ENCODE data around the gene UMODL1.

The UMODL1 gene

GRCh38 chr21:42022906-42023305 is 48.2 kb upstream of the UMODL1 start:
- Histone ChIP-seq H3K4me3 (replicated peaks; ENCODE audit: insufficient read depth, low read length) (no peak overlapping the region), H3K27me3 (ENCODE audit: insufficient read depth, poor library complexity, severe bottlenecking) (no peaks in the 10 kb centered on the region), H3K27ac (replicated peaks) (no peak overlapping the region)
- no peak for TF ChIP-seq CTCF (IDR thresholded peaks at IDR 0.05; ENCODE audit: insufficient read depth, low read length)
- TF ChIP-seq GABPA (IDR thresholded peaks at IDR 0.05; ENCODE audit: low read depth): no peak
- DNase-seq (ENCODE audit: low read depth in 1 of 2, low spot score in 1 of 2): no peak

- TF ChIP-seq GABPA (IDR thresholded peaks at IDR 0.05; ENCODE audit: low read depth) (no peak), REST (IDR thresholded peaks at IDR 0.05; ENCODE audit: insufficient replicate concordance, low read depth) (no peak), SPI1 (IDR thresholded peaks at IDR 0.05; ENCODE audit: borderline replicate concordance, low read depth) (no peak), CTCF (IDR thresholded peaks at IDR 0.05; ENCODE audit: insufficient read depth, low read length) (no peak), POLR2AphosphoS5 (IDR thresholded peaks at IDR 0.05; ENCODE audit: low read depth) (no peak)
- Histone ChIP-seq H3K4me3 (replicated peaks; ENCODE audit: insufficient read depth, low read length) (no peak overlapping the region), H3K27ac (replicated peaks) (no peak overlapping the region), H3K27me3 (ENCODE audit: insufficient read depth, poor library complexity, severe bottlenecking) (no peaks in the 10 kb centered on the region)
- DNase-seq (ENCODE audit: low read depth in 1 of 2, low spot score in 1 of 2): no peak
Measured at GRCh38 chr21:42025376-42026081, 45.6 kb upstream of the UMODL1 start.

DNA sequence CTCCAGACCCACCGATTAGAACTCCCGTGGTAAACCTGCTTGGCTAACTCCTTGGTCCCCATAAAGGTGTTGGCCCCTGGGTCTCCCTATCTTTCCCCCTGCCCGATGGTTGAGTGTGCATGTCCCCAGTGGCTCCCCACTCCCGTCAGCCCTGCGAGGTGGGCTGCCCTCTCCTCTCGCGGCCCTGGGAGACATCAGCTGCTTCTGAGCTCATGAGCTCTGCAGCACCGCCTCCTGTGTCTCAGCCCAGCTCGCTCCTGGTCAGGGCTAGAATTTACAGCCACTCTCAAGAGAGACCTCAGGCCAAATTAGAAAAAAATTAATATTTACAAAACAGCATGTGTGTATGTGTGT is 45.1 kb upstream of the UMODL1 start:
- H3K27ac ChIP-seq (replicated peaks): no peak overlapping the region
- H3K4me3 ChIP-seq (replicated peaks; ENCODE audit: insufficient read depth, low read length): no peak overlapping the region
- TF ChIP-seq SPI1 (IDR thresholded peaks at IDR 0.05; ENCODE audit: borderline replicate concordance, low read depth): no peak
- TF ChIP-seq CTCF (IDR thresholded peaks at IDR 0.05; ENCODE audit: insufficient read depth, low read length): no peak
- TF ChIP-seq GABPA (IDR thresholded peaks at IDR 0.05; ENCODE audit: low read depth): no peak
- TF ChIP-seq REST (IDR thresholded peaks at IDR 0.05; ENCODE audit: insufficient replicate concordance, low read depth): no peak
- TF ChIP-seq POLR2AphosphoS5 (IDR thresholded peaks at IDR 0.05; ENCODE audit: low read depth): no peak
- no peak for DNase-seq (ENCODE audit: low read depth in 1 of 2, low spot score in 1 of 2)
- no peaks in the 10 kb centered on the region for H3K27me3 ChIP-seq (ENCODE audit: insufficient read depth, poor library complexity, severe bottlenecking)
